Keratinocyte (primary cell): ENCODE results near the gene NCKAP5. TPM values are rescaled to one million over a fixed set of nuclear protein-coding genes. Genes with fewer than 3 reads are reported as not detected.

Experiments
- DNase-seq: peaks from one replicate; pipeline ENCODE4 v3.0.0-alpha.2; 2011; ENCODE audit warnings: low read depth, missing footprints, low spot score
- FAIRE-seq: peaks from 2 replicates; lab custom pipeline; 2011; peaks lifted over from hg19 to GRCh38; lab: Jason Lieb, UNC
- H2AFZ ChIP-seq: 2 replicates; pipeline ENCODE4 v1.6.0; 2012; ENCODE audit warnings: low read length, control low read depth, inconsistent platforms; ENCODE audit not compliant: control insufficient read depth
- H3K27ac ChIP-seq: 2 replicates; pipeline ENCODE4 v1.5.1; 2011; ENCODE audit warnings: low read length; ENCODE audit not compliant: control insufficient read depth, insufficient read depth
- H3K27me3 ChIP-seq: 3 replicates; pipeline ENCODE4 v1.6.0; 2011; ENCODE audit warnings: low read length; ENCODE audit not compliant: control insufficient read depth, insufficient read depth; ENCODE audit errors: extremely low read depth
- H3K36me3 ChIP-seq, 2 experiments: 2 replicates in 1 of 2; 3 replicates in 1 of 2; pipeline ENCODE4 v1.5.1; 2011; ENCODE audit warnings: low read length in 2 of 2, mild to moderate bottlenecking in 1 of 2; ENCODE audit not compliant: control insufficient read depth in 2 of 2, insufficient read depth in 2 of 2; ENCODE audit errors: extremely low read depth in 1 of 2
- H3K4me1 ChIP-seq: 3 replicates; pipeline ENCODE4 v1.5.1; 2011; ENCODE audit warnings: low read length; ENCODE audit not compliant: control insufficient read depth, insufficient read depth; ENCODE audit errors: extremely low read depth
- H3K4me2 ChIP-seq: 3 replicates; pipeline ENCODE4 v1.6.0; 2011; ENCODE audit warnings: low read depth, low read length; ENCODE audit not compliant: control insufficient read depth, insufficient read depth; ENCODE audit errors: extremely low read depth
- H3K4me3 ChIP-seq, 3 experiments: fragments of 200-600 bp in 1 of 3; sonication (generic) in 1 of 3; 2 replicates in 2 of 3; 3 replicates in 1 of 3; pipeline ENCODE4 v1.5.1; 2011 to 2016; ENCODE audit warnings: low read length in 3 of 3, mild to moderate bottlenecking in 3 of 3, control low read depth in 2 of 3, inconsistent platforms in 1 of 3, low read depth in 1 of 3, mixed read lengths in 1 of 3, mixed run types in 1 of 3, moderate library complexity in 1 of 3; ENCODE audit not compliant: control insufficient read depth in 2 of 3, insufficient read depth in 2 of 3; ENCODE audit errors: extremely low read depth in 1 of 3
- H3K79me2 ChIP-seq: 2 replicates; pipeline ENCODE4 v1.6.0; 2012; ENCODE audit warnings: low read length; ENCODE audit not compliant: control insufficient read depth, insufficient read depth
- H3K9ac ChIP-seq: 3 replicates; pipeline ENCODE4 v1.6.0; 2011; ENCODE audit warnings: low read length; ENCODE audit not compliant: control insufficient read depth, insufficient read depth; ENCODE audit errors: extremely low read depth
- H3K9me1 ChIP-seq: 3 replicates; pipeline ENCODE4 v1.6.0; 2011; ENCODE audit warnings: low read length; ENCODE audit not compliant: control insufficient read depth, insufficient read depth; ENCODE audit errors: extremely low read depth
- H3K9me3 ChIP-seq: 2 replicates; pipeline ENCODE4 v1.5.1; 2012; ENCODE audit warnings: low read depth, low read length; ENCODE audit not compliant: control insufficient read depth
- H4K20me1 ChIP-seq: 3 replicates; pipeline ENCODE4 v1.6.0; 2011; ENCODE audit warnings: low read length; ENCODE audit not compliant: control insufficient read depth, insufficient read depth; ENCODE audit errors: extremely low read depth
- CTCF ChIP-seq, 3 experiments: IDR thresholded peaks in 1 of 3; conservative IDR thresholded peaks in 1 of 3; optimal IDR thresholded peaks in 1 of 3; 2 replicates in 2 of 3; 3 replicates in 1 of 3; pipeline versions ENCODE3 to v1.5.1; 2011; ENCODE audit warnings: low read length in 3 of 3, mild to moderate bottlenecking in 3 of 3, moderate library complexity in 2 of 3, control low read depth in 1 of 3, inconsistent platforms in 1 of 3; ENCODE audit not compliant: insufficient read depth in 2 of 3; ENCODE audit errors: extremely low read depth in 1 of 3
- EZH2 ChIP-seq: IDR thresholded peaks from one replicate; pipeline ENCODE4 v1.6.1; 2012; ENCODE audit warnings: inconsistent platforms, mild to moderate bottlenecking, low read length, moderate library complexity
- dilution Hi-C: fragments of 300-500 bp; cut with MboI; formaldehyde crosslinking; loops from one replicate; pipeline ENCODE4 v1.7.0; 2020; ENCODE audit warnings: low sequenced_read_pairs; ENCODE audit not compliant: extremely low pct_ligation_motif_present
- polyA plus RNA-seq, 5 experiments: library from polyadenylated mRNA; depleted of rRNA in 3 of 5; stranded (reverse) in 3 of 5; stranded (forward) in 1 of 5; unstranded in 1 of 5; fragments of >200 nt; gene quantifications; 1 replicate in 1 of 5; 2 replicates in 3 of 5; 3 replicates in 1 of 5; pipeline versions ENCODE4 v1.2.1 to v1.2.3, GENCODE V29; 2011 to 2012; ENCODE audit warnings: missing spikeins in 2 of 5, low read depth in 1 of 5, low replicate concordance in 1 of 5

Gene NCKAP5
- polyA plus RNA-seq, 1 donor (not counting 4 experiments of a cell fraction or from before 2014, with no cell fraction given) = 3.6 TPM

GRCh38 chr2:132729522-132729921 lies 838.7 kb downstream of the NCKAP5 start:
- Histone ChIP-seq H3K4me1 (no peaks in the 10 kb centered on the region), H2AFZ (no peak overlapping the region), H3K4me2 (no peak overlapping the region), H3K9me1 (no peaks in the 10 kb centered on the region), H3K36me3 (peaks cover 3 to 4% of the 10 kb centered on the region in 2 experiments), H3K79me2 (no peaks in the 10 kb centered on the region), H4K20me1 (no peaks in the 10 kb centered on the region), H3K27ac (no peak overlapping the region), H3K27me3 (no peaks in the 10 kb centered on the region), H3K9me3 (no peaks in the 10 kb centered on the region), H3K4me3 (no peak overlapping the region), H3K9ac (no peak overlapping the region)
- TF ChIP-seq CTCF (optimal IDR thresholded peaks at IDR 0.05 in 1 of 3, IDR thresholded peaks at IDR 0.05 in 1 of 3, conservative IDR thresholded peaks at IDR 0.05 in 1 of 3; ENCODE audit: extremely low read depth in 1 of 3, insufficient read depth in 2 of 3, low read length in 3 of 3) (no peak), EZH2 (no peak)
- dilution Hi-C loops = no loop called here
- no peak for DNase-seq
- no peak for FAIRE-seq

DNA sequence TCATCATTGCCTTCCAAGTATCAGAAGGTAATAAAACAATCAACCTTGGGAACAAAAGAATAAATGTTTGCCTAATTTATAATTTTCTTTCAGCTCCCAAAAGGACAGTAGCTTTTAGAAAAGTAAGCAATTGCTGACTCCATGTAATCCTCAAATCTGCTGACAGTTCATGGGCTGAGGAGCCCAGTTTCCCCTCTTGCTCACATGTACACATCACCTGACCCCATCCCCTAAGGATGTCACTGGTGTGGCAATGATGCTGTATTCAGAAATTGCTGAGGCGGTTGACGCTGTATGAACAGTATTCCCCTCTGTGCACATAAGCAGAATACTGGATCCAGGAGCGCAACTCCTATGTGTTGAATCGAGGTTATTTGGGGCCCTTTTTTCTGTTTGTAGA lies 842.1 kb downstream of the NCKAP5 start:
- TF ChIP-seq CTCF (optimal IDR thresholded peaks at IDR 0.05 in 1 of 3, IDR thresholded peaks at IDR 0.05 in 1 of 3, conservative IDR thresholded peaks at IDR 0.05 in 1 of 3; ENCODE audit: extremely low read depth in 1 of 3, insufficient read depth in 2 of 3, low read length in 3 of 3) = no peak
- no peak for TF ChIP-seq EZH2
- Histone ChIP-seq H3K9me3 (no peaks in the 10 kb centered on the region), H3K27ac (no peak overlapping the region), H3K27me3 (no peaks in the 10 kb centered on the region), H3K4me1 (no peaks in the 10 kb centered on the region), H3K36me3 (peaks cover 3 to 4% of the 10 kb centered on the region in 2 experiments), H3K79me2 (no peaks in the 10 kb centered on the region), H3K4me3 (no peak overlapping the region), H2AFZ (no peak overlapping the region), H3K4me2 (no peak overlapping the region), H4K20me1 (no peaks in the 10 kb centered on the region), H3K9ac (no peak overlapping the region), H3K9me1 (no peaks in the 10 kb centered on the region)
- dilution Hi-C loops = no loop called here
- DNase-seq = no peak
- no peak for FAIRE-seq
